GM18517 (cell line): ENCODE results near the gene CHST9.
"Not testable (repeated sequence)": the region's sequence is repeated elsewhere in the genome, so short reads cannot be mapped to it uniquely, and the experiment has no call there.

Source experiments
- ATAC-seq: cut with Tn5 transposase; IDR thresholded peaks from one replicate; pipeline ENCODE4 v1.9.1; 2021; ENCODE audit warnings: mild to moderate bottlenecking, moderate library complexity; ENCODE audit not compliant: unreplicated experiment

CHST9 gene

GRCh38 chr18:26943906-26944305 is 241.2 kb downstream of the CHST9 start:
- ATAC-seq, result no peak

GRCh38 chr18:26941584-26941983 is 243.5 kb downstream of the CHST9 start:
- no peak for ATAC-seq

GRCh38 chr18:26940744-26941398 is 244.2 kb downstream of the CHST9 start:
- no peak for ATAC-seq

GRCh38 chr18:26931659-26932058 is 253.4 kb downstream of the CHST9 start:
- ATAC-seq, result no peak

GRCh38 chr18:26930630-26931029 is 254.5 kb downstream of the CHST9 start:
- ATAC-seq, result no peak

GRCh38 chr18:26928670-26929313 is 256.3 kb downstream of the CHST9 start:
- ATAC-seq, result no peak

GRCh38 chr18:26927822-26928221 is 257.3 kb downstream of the CHST9 start:
- not testable (repeated sequence) for ATAC-seq

- ATAC-seq, result no peak
Observed at GRCh38 chr18:26926066-26926675, 258.9 kb downstream of the CHST9 start.

- ATAC-seq, result no peak
Observed at GRCh38 chr18:26925313-26925712, 259.8 kb downstream of the CHST9 start.

- no peak for ATAC-seq
Observed at GRCh38 chr18:26922313-26922712, 262.8 kb downstream of the CHST9 start.

GRCh38 chr18:26920644-26921043 is 264.5 kb downstream of the CHST9 start:
- ATAC-seq, result no peak

- no peak for ATAC-seq
Observed at GRCh38 chr18:26919627-26920026, 265.5 kb downstream of the CHST9 start.

GRCh38 chr18:26919201-26919600 is 265.9 kb downstream of the CHST9 start:
- no peak for ATAC-seq

- no peak for ATAC-seq
Observed at GRCh38 chr18:26911840-26912239, 273.3 kb downstream of the CHST9 start.

GRCh38 chr18:26909599-26910290 is 275.4 kb downstream of the CHST9 start:
- no peak for ATAC-seq

- ATAC-seq, result no peak
Observed at GRCh38 chr18:26908906-26909305, 276.2 kb downstream of the CHST9 start.

- no peak for ATAC-seq
Observed at GRCh38 chr18:26902291-26902690, 282.8 kb downstream of the CHST9 start.

- ATAC-seq, result no peak
Observed at GRCh38 chr18:26901020-26901419, 284.1 kb downstream of the CHST9 start.

- no peak for ATAC-seq
Observed at GRCh38 chr18:26894426-26894825, 290.7 kb downstream of the CHST9 start.

- ATAC-seq, result no peak
Observed at GRCh38 chr18:26893996-26894395, 291.1 kb downstream of the CHST9 start.

- no peak for ATAC-seq
Observed at GRCh38 chr18:26888259-26888658, 296.8 kb downstream of the CHST9 start.
